ENCODE measurements around the gene LUC7L3.

Gene LUC7L3

GRCh38 chr17:50689956-50690886 lies 29.2 kb upstream of the LUC7L3 start (continued):
- no peak for TF ChIP-seq ZNF280D (tag by site-specific recombination; IDR thresholded peaks at IDR 0.05)
- TF ChIP-seq BCL11A (tag by site-specific recombination; IDR thresholded peaks at IDR 0.05; ENCODE audit: low read depth), result no peak
- no peak for TF ChIP-seq ZNF76 (tag by site-specific recombination; IDR thresholded peaks at IDR 0.05; ENCODE audit: borderline replicate concordance, low read depth)
- no peak for TF ChIP-seq ZNF610 (tag by site-specific recombination; IDR thresholded peaks at IDR 0.05; ENCODE audit: borderline replicate concordance)
- no peak for TF ChIP-seq SETDB1 (IDR thresholded peaks at IDR 0.05; ENCODE audit: insufficient read length, low read length)
- TF ChIP-seq KLF10 (tag by site-specific recombination; IDR thresholded peaks at IDR 0.05), result no peak
- TF ChIP-seq ZNF248 (tag by site-specific recombination; IDR thresholded peaks at IDR 0.05), result no peak
- TF ChIP-seq ZBTB1 (tag by site-specific recombination; IDR thresholded peaks at IDR 0.05), result no peak
- TF ChIP-seq, protein P1, sequence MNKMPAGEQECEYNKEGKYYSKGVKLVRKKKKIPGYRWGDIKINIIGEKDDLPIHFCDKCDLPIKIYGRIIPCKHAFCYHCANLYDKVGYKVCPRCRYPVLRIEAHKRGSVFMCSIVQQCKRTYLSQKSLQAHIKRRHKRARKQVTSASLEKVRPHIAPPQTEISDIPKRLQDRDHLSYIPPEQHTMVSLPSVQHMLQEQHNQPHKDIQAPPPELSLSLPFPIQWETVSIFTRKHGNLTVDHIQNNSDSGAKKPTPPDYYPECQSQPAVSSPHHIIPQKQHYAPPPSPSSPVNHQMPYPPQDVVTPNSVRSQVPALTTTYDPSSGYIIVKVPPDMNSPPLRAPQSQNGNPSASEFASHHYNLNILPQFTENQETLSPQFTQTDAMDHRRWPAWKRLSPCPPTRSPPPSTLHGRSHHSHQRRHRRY (tag by site-specific recombination; IDR thresholded peaks at IDR 0.05), result no peak
- no peak for TF ChIP-seq OVOL3 (tag by site-specific recombination; IDR thresholded peaks at IDR 0.05)
- no peak for TF ChIP-seq ZBTB8A (tag by site-specific recombination; IDR thresholded peaks at IDR 0.05)
- TF ChIP-seq SP2 (tag by site-specific recombination; IDR thresholded peaks at IDR 0.05), result peak; percentile 32; the same call in 1 of the 2 replicates
- no peak for TF ChIP-seq ZNF664 (tag by site-specific recombination; IDR thresholded peaks at IDR 0.05)
- no peak for TF ChIP-seq ZNF37A (tag by site-specific recombination; IDR thresholded peaks at IDR 0.05)
- TF ChIP-seq, protein P2, sequence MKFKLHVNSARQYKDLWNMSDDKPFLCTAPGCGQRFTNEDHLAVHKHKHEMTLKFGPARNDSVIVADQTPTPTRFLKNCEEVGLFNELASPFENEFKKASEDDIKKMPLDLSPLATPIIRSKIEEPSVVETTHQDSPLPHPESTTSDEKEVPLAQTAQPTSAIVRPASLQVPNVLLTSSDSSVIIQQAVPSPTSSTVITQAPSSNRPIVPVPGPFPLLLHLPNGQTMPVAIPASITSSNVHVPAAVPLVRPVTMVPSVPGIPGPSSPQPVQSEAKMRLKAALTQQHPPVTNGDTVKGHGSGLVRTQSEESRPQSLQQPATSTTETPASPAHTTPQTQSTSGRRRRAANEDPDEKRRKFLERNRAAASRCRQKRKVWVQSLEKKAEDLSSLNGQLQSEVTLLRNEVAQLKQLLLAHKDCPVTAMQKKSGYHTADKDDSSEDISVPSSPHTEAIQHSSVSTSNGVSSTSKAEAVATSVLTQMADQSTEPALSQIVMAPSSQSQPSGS (tag by site-specific recombination; IDR thresholded peaks at IDR 0.05; ENCODE audit: low read depth), result no peak
- TF ChIP-seq ZNF214 (tag by site-specific recombination; IDR thresholded peaks at IDR 0.05; ENCODE audit: borderline replicate concordance), result no peak
- TF ChIP-seq ZNF548 (tag by site-specific recombination; IDR thresholded peaks at IDR 0.05), result no peak
- no peak for TF ChIP-seq ZNF223 (tag by site-specific recombination; IDR thresholded peaks at IDR 0.05)
- TF ChIP-seq RBAK (tag by site-specific recombination; IDR thresholded peaks at IDR 0.05), result no peak
- peak; percentile 62; the same call in 1 of the 2 replicates for TF ChIP-seq ZNF600 (tag by site-specific recombination; IDR thresholded peaks at IDR 0.05)
- no peak for TF ChIP-seq ZNF302 (tag by site-specific recombination; IDR thresholded peaks at IDR 0.05; ENCODE audit: low read depth)
- no peak for TF ChIP-seq KLF7 (tag by site-specific recombination; IDR thresholded peaks at IDR 0.05; ENCODE audit: borderline replicate concordance)
- TF ChIP-seq YY2 (tag by site-specific recombination; IDR thresholded peaks at IDR 0.05), result no peak
- TF ChIP-seq EGR2 (tag by site-specific recombination; IDR thresholded peaks at IDR 0.05; ENCODE audit: low read depth), result peak; percentile 89
- TF ChIP-seq, protein P3, sequence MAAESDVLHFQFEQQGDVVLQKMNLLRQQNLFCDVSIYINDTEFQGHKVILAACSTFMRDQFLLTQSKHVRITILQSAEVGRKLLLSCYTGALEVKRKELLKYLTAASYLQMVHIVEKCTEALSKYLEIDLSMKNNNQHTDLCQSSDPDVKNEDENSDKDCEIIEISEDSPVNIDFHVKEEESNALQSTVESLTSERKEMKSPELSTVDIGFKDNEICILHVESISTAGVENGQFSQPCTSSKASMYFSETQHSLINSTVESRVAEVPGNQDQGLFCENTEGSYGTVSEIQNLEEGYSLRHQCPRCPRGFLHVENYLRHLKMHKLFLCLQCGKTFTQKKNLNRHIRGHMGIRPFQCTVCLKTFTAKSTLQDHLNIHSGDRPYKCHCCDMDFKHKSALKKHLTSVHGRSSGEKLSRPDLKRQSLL (tag by site-specific recombination; IDR thresholded peaks at IDR 0.05), result no peak
- TF ChIP-seq PATZ1 (tag by site-specific recombination; IDR thresholded peaks at IDR 0.05), result peak; percentile 39; the same call in 1 of the 2 replicates
- TF ChIP-seq OSR2 (tag by site-specific recombination; IDR thresholded peaks at IDR 0.05), result peak; percentile 52; the same call in 1 of the 2 replicates
- TF ChIP-seq GLIS1 (tag by site-specific recombination; IDR thresholded peaks at IDR 0.05), result peak; percentile 11; the same call in 1 of the 2 replicates
- TF ChIP-seq, protein P4, sequence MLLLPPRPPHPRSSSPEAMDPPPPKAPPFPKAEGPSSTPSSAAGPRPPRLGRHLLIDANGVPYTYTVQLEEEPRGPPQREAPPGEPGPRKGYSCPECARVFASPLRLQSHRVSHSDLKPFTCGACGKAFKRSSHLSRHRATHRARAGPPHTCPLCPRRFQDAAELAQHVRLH (tag by site-specific recombination; IDR thresholded peaks at IDR 0.05), result no peak
